Measurements from ENCODE around the gene ADARB1.

ADARB1 gene

DNA sequence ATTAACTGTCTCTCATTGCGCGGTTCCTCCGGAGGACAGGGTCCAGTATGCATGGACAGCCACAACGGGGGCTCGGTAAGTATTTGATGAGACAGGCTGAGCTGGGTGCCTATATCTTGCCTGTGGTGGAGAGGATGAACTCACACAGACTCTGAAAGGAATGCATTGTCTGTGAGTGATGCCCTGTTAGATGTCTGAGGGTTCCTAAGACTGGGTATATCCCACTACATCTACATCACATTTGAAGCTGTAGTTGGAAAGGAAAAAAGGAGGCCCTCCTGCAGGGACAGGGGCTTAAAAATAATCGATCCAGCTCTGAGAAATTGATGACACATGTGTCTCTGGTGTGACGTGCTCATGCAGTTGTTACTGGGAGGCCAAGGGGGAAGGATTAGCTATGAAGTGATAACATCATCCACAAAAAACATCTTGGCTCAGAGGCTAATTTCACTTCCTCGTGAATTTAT is 1.9 kb downstream of the ADARB1 start:
- DNase-seq, result no peak

DNA sequence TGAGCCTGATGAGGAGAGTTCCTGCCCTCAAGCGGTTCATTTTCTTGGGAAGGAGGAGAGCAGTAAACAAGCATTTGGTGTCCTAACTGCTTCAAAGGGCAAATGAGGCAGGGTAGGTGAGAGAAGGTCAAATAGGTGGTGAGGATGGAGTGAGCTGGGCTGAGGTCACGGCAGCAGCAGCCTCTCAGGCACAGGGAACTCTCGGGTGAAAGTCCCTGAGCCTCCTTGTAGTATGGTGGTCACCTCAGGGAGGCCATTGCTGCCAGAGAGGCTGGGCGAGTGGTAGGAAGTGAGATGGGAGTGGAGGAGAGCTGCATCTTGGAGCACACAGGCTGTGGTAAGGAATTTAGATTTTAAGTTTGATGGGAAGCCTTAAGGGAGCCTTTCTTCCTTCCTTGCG is 4.0 kb downstream of the ADARB1 start:
- DNase-seq, result no peak

DNA sequence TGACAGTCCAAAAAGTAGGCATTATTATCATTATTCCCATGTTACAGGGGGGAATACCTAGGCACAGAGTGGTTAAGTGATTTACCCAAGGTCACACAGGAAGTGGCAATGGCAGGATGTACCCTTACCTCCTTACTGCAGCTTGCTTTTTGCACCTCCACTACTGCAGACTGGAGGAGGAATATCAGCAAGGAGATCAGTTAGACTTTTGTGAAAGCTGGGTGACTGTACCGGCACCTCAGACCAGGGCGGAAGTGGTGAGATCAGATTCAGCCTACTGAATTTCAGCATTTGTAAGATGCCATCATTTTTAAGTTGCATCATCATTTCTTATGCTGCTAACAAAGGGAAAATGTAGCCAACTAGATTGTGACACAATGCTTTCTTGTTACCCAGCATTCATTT is 4.5 kb downstream of the ADARB1 start:
- no peak for DNase-seq

DNA sequence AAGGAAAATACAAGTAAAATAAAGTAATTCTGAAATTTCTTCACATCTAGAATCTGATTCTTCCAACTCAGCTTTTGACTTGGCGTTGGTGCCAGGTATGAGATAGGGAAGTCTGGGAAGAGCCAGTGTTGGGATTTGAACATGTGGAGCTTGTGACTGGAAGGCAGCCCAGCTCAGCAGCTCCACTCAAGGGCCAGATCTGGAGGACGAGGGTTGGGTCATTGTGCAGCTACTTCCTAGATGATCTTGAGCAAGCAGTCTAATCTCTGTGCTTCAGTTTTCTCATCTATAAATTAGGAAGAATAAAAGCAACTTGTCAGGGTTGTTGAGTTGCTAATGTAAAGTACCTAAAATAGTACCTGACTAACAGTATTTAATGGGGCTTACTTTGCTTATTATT is 5.0 kb downstream of the ADARB1 start:
- no peak for DNase-seq

DNA sequence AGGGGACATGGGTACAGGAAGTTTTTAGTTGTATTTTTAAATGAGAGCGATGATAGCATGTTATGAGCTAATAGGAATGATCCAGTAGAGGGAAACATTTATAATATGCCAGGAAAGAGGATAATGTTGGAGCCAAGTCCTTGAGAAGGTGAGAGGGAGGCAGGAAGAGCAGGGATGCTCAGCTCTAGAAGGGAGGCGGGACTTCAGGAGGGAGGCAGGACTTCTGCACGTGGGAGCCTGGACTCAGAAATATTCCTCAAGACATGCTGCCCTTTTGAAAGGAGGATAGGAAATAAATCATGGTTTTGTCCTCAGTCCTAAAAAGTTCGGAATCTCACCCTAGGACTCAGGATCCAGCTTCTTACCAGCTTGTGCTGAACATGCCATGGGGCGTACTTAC is 5.9 kb downstream of the ADARB1 start:
- no peak for DNase-seq

DNA sequence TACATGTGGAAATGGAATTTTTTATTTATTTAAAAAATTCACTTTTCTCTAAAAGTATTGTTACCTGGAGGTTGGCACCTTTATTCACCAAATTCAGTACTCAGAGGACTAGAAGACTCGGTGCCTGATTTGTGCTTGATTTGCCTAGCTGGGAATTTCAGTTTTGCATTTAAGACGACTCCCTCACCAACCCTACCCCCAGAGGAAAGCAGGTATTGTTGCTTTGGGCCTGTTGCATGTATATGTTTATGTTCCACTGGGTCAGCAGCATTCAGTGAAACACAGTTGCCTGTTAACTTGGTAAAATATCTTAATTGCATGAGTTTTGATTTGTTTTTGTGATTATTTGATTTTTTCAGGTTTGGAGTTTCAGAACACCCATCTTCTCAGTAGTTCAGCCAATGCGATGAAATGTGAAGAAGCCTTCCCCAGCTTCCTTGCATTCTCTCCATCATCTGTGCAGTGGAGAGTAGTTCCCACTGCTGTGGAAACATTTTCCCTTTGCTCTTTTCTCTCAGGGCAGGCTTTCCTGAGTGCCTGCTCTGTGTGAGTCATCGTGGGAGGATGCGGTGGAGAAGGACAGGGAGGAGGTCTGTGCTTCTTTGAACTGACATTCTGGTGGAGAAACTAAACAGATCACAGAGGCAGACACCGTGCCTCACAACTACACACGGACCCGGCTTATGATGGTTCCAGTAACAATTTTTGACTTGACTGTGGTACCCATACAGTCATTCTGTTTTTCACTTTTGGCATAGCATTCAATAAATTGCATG is 6.4 kb downstream of the ADARB1 start:
- DNase-seq, result no peak

DNA sequence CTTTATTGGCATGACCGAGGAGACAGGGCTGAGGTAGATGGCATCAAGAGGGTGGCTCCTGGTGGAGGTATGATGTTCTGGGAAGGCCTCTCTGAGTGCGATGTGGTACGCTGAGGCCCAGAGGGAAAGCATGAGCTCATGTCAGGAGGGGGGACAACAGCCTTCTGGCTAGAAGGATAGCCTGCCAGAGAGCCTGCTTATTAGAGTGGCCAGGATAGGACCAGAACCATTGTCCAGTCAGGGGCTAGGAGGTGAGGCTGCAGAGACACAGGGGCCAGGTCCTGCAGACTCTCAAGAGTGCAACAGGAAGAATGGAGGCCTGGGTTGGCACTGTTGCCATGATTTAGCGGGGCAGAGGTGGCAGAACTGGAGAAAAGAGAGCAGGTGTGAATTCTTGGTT is 7.3 kb downstream of the ADARB1 start:
- DNase-seq, result no peak

DNA sequence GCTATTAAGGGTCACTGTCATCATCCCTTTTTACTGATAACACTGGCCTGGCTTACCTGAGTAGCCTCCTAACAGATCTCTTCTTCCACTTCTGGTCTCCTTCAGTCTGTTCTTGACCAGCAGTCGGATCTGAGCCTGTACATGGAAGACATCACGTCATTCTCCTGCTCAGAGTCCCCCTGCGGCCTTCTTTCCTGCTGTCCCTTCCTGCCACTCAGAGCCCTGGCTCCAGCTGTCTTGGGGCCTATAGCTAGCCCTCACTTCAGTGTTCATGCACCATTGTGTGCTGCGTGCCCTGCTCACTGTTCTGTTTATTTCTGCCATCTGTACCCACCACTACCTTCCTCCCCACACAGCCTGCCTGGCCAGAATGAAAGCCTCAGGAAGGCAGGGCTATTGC is 8.4 kb downstream of the ADARB1 start:
- no peak for DNase-seq

DNA sequence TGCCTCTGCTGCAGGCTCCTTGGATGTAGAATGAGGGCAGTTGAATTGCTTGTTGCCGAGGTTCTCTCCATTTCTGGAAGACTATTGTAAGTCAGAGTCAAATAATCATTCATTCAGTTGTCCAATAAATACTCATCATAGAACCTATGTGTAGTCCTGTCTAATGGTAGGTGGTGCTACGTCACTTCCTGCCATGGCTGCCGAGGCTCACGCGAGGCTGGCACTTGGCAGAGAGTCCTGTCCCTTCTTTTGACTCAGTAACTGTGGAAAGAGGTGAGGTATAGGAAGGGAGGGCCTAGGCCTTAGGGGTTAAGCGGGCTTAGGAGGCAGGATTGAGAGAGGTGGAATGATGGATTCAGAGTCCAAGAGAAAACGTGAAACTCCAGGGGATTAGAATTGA is 9.7 kb downstream of the ADARB1 start:
- no peak for DNase-seq

DNA sequence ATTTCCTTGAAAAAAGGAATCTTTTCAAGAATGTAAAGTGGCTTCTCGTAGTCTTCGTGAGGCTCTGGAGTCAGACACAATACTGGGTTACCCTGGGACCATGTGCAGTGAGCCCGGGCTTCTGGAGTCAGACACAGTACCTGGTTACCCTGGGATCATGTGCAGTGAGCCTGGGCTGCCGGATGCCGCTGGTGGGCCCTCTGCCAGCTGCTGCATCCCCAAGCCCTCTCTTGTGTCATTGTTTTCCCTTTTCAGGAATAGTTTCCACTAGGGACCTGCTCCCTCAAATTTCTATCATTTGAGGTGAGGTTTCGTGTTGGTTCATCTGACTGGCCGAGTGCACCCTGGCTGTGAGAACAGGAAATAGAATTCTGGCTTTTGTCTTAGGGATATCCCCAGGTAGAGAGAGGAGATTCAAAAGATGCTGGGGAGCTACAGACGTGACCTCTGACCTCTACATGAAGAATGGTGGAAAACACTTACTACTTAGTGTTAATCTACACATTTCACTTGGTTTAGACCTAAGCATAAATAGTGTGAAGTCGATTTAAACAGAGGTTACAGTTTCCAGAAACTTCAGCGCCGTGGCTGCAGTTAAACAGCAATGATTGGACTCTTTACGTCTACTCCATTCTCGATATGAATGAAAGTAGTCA is 10.6 kb downstream of the ADARB1 start:
- no peak for DNase-seq

DNA sequence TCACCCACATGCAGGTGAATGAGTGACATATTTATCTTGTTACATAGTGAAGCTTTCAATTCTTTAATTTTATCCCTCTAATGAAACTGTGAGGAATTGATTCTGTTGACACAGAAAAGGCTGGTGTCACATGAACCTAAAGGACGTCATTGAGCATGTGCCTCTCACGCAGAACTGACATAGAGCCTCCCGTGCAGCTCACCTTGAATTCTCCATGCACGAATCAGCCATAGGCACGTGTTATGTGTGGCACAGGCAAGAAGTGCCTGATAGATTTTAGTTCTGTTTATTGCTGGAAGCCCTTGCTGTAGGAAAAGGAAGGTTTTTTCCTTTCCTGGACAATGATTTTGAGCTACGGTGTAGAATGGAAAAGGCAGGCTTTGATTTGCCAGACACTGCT is 11.3 kb downstream of the ADARB1 start:
- no peak for DNase-seq

DNA sequence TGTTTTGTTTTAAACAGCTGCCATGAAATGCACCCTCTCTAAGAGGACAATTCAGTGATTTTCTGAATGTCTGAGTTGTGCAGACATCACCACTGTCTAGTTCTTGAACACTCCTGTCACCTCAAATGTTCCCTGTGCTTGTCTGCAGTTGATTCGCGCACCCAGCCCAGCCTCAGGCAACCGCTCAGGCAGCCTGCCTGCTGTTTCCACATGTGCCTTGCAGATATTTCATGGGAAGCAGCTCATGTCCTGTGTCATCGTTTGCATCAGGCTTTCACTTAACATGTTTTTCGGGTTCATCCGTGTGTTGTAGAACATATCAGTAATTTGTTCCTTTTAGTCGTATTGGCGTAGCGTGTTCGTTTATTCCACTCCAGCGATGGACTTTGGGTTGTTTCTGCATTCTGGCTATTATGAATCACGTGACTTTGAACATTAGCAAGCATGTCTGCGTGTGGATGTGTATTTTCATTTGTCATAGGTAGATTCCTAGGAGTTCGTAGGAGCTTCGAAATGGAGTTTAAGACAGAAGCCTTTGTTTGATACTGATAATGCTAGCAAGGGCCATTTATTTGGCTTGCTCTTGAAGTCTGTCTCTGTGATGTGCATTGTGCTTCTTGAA is 12.1 kb downstream of the ADARB1 start:
- no peak for DNase-seq

DNA sequence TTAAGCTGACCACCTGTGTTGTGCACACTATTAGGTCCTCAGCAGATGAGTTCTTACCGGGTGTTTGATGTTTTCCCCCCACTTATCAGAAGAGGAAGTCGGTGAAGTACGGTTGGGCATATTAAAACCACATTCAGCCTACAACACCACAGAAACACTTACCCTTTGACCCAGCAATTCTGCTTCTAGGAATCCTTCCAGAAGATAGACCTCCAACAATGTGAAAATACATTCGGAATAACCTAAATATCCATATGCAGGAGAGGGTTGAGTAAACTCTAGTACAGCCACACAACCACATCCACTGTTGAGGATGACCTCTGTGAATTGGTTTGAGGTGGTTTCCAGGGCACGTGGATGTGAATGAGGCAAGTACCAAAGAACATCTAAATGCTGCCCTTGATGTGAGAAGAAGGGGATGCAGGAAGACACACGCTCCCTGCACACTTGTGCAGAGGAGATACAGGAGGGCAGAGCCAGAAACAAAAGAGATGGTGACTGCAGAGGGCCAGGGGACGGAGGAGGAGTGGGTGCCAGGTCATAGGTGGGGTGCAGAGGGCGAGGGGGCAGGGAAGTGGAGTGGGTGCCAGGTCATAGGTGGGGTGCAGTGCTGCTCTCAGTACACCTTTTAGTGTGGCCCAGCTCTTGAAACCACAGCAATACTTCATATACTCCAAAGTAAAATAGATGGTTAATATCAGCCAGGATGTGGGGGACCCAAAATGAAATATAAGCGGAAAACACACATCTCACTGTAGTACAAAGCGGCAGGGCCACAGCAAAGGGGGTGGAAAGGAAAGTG is 12.8 kb downstream of the ADARB1 start:
- DNase-seq, result no peak

DNA sequence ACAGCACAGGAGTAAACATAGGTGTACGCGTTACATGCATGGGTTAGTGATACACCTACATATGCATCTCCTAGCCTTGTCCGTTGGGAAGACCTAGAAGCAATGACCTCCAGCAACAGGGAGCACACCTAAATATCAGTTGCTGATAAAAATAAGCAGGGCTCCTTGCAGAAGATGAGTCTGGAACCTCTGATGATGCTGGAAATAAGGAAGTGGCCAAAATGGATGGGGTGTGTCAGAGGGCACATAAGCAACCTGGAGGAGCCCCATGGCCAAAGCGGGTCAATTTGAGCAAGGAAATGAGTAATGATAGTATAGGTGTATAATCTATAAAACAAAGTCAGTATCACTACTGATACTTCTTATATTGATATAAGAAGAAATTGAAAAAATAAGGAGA is 13.7 kb downstream of the ADARB1 start:
- no peak for DNase-seq

DNA sequence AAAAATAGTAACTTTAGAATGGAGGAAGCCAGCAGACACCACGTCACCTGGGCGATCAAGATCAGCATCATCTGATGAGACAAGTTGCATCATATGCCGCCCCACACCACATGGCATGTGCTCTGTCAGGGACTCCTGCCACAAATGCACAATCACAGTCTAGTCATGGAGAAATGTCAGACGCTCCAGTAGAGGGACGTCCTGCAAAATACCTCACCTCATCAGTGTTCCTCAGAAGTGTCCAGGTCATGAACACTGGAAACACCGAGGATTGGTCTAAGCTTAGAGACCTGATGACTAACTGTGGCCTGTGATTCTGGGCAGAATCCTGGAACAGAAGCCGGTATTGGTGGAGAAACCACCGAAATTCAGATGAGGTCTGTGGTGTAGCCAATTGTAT is 14.3 kb downstream of the ADARB1 start:
- DNase-seq, result no peak

DNA sequence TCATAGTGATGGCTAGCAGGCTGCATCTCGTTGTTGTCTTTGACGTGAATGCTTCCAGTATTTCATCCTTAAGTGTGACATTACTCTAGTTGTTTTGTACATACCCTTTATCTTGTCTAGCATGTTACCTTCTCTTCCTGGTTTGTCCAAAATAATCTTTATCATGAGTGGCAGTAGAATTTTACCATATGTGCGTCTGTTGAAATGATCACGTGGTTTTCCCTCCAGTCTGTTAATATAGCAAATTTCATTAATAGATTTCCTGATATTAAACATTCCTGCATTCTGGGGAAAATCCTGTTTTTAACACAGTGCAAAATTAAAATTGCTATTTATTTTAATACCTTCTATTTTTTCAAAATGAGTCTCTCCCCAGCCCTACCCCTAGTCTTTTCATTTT is 15.6 kb downstream of the ADARB1 start:
- DNase-seq, result no peak

DNA sequence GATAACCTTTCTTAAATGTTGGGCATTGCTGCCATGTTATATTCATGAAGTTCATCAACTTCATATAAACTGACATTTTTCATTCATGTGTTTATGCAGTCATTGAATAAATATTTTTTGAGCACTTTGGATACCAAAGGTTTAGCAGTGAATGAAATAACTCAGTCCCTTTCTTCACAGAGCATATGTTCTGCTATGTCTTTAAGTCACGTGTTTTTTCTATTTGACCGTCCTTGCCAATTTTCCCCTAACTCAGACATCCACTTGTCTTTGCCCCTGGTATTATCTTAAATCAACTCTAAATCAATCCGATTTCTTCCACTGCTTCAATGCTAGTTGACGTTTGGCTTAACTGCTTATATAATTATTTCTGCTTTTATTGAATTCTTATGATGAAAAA is 16.6 kb downstream of the ADARB1 start:
- no peak for DNase-seq

DNA sequence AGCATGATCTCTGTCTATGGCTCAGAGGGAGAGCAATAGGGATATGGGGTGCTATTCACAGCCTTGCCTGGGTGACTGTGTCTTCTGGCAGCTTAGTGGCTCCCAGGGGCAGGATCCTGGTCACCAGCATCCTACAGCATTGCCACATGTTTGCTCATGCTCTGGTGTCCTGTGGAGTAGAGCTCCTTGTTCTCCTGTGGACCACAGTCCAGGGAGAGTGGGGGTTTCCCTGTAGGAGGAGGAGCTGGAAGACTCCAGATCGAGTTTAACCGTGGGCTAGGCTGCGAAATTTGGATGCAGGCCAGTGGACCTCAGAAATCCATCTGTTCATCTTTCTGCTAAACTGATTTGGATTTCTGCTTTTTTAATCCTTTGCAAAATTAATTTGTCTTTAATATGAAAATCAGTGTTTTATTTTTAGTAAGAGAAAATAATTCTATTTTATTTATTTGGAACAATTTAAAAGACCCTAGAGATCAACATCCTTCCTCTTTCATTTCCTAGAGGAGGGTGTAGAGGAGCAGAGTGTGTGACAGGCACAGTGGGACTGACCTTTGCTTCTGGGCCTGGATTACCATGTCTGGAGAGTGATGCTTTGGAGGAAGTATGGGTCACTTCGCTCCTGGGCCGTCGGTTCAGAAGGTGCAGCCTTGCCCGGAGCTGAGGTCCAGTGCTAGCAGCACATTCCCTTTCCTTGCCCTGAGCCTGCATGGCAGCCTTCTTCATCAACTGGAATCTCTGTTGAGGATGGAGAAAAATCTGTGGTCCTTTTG is 17.4 kb downstream of the ADARB1 start:
- no peak for DNase-seq

DNA sequence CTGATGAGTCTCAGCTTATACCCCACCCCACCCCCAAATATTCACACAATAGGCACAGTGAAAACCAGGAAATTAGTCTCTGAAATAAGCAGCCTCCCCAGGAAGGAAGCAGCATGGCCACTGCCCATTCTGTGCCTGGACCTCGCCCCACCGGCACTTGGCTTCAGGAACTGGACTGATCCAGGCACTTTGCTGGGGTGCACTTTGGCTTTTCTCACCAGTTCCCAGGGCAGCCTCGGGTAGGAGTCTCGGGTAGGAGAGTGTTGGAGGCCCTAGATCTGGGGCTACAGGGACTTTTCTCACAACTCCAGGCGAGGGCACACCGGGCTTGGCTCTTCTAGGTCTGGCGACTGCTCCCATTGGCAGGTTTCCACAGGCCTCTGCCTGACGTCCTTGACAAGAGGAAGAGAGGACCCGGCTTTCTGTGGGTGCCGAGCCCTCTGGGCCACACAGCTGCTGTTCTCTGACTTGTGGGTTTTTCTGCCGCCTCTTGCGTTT is 18.7 kb downstream of the ADARB1 start:
- no peak for DNase-seq

DNA sequence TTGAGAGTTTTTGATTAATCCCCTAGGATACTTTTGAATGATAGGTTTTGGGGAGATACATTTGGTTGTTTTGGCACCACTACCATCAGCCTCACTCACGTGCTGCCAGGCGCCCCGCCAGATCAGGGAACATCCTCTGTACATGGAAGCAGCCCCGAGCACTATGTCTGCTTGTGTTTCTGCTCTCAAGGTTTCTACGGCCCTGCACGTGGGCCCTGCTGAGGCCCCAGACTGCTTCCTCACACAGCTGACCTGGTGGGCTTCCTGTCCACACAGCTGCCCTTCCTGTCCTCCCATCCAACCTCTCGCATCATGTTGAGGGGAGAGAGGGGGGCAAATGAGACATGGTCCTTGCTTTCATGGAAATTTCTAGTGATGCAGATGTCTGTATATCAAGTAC is 20.0 kb downstream of the ADARB1 start:
- DNase-seq, result no peak

DNA sequence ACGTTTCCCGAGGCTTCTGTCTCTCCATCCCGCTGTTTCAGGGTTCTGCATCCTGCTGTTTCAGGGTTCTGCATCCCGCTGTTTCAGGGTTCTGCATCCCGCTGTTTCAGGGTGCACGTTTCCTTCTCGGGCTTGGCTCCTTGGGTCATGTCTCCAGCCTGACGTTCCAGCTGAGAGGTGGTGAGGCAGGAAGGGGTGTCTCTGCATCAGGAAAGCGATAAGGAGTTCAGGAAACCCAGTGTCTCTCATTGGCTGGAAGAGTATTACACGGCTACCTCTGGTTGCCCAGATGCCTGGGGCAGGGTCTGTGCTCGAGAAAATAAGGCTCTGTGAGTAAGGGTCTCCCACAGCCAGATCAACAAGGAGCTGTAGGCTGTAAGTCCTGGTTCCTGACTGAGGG is 21.1 kb downstream of the ADARB1 start:
- DNase-seq, result no peak

DNA sequence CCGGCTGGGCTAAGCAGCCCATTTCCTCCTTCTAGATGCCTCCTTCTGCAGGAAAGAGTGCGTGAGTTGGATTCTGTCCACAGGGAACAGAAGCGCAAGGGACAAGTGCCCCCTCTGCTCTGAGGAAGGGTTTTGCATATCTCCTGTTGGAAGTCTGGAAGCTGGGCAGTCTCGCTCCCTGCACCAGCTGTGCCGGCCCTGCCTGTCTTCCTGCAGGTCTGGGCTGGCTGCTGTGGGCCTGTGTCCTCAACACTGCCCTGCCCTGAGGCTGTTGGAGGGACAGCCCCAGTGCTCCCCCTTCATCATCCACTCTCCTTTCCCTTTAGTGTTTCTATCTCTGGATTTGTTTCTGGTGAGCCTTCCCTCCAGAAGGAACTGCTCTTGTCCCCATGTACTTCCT is 21.8 kb downstream of the ADARB1 start:
- DNase-seq, result no peak

Measured in DMS79 treated with DMSO at 0.1 percent for 48 hours (cell line).